Measurements from ENCODE around the gene FCHSD2.

DNA sequence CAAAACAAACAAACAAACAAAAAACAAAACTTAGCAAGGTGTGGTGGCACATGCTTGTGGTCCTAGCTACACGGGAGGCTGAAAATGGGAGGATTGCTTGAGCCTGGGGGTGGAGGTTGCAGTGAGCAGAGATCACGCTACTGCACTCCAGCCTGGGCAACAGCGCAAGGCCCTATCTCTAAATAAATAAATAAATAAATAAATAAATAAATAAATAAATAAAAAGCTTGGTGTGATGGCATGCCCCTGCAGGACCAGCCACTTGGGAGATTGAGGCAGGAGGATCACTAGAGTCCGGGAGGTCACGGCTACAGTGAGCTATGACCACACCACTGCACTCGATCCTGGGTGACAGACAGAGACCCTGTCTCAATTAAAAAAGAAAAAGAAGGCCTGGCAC is 339.3 kb downstream of the FCHSD2 start:
- no peak for TF ChIP-seq JUN (IDR thresholded peaks at IDR 0.05; ENCODE audit: low read depth, low read length)
- TF ChIP-seq, protein P1, sequence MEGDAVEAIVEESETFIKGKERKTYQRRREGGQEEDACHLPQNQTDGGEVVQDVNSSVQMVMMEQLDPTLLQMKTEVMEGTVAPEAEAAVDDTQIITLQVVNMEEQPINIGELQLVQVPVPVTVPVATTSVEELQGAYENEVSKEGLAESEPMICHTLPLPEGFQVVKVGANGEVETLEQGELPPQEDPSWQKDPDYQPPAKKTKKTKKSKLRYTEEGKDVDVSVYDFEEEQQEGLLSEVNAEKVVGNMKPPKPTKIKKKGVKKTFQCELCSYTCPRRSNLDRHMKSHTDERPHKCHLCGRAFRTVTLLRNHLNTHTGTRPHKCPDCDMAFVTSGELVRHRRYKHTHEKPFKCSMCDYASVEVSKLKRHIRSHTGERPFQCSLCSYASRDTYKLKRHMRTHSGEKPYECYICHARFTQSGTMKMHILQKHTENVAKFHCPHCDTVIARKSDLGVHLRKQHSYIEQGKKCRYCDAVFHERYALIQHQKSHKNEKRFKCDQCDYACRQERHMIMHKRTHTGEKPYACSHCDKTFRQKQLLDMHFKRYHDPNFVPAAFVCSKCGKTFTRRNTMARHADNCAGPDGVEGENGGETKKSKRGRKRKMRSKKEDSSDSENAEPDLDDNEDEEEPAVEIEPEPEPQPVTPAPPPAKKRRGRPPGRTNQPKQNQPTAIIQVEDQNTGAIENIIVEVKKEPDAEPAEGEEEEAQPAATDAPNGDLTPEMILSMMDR (IDR thresholded peaks at IDR 0.05; ENCODE audit: control extremely low read depth in 1 of 3, insufficient read depth in 1 of 3, low read depth in 1 of 3, low read length in 3 of 3) = no peak
- no peak for TF ChIP-seq RFX5 (IDR thresholded peaks at IDR 0.05; ENCODE audit: borderline replicate concordance, low read depth, low read length)
- TF ChIP-seq RNF2 (IDR thresholded peaks at IDR 0.05; ENCODE audit: borderline replicate concordance, low read depth, low read length, missing control alignments, poor library complexity, severe bottlenecking) = no peak
- TF ChIP-seq ZNF274 (IDR thresholded peaks at IDR 0.05; ENCODE audit: borderline replicate concordance, extremely low read depth, low read length) = no peak
- TF ChIP-seq, protein P2, sequence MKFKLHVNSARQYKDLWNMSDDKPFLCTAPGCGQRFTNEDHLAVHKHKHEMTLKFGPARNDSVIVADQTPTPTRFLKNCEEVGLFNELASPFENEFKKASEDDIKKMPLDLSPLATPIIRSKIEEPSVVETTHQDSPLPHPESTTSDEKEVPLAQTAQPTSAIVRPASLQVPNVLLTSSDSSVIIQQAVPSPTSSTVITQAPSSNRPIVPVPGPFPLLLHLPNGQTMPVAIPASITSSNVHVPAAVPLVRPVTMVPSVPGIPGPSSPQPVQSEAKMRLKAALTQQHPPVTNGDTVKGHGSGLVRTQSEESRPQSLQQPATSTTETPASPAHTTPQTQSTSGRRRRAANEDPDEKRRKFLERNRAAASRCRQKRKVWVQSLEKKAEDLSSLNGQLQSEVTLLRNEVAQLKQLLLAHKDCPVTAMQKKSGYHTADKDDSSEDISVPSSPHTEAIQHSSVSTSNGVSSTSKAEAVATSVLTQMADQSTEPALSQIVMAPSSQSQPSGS (IDR thresholded peaks at IDR 0.05; ENCODE audit: low read length) = no peak
- TF ChIP-seq, protein P3, sequence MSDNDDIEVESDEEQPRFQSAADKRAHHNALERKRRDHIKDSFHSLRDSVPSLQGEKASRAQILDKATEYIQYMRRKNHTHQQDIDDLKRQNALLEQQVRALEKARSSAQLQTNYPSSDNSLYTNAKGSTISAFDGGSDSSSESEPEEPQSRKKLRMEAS (IDR thresholded peaks at IDR 0.05) = no peak
- TF ChIP-seq RXRA (IDR thresholded peaks at IDR 0.05; ENCODE audit: insufficient read depth, low read depth, low read length) = no peak
- no peak for TF ChIP-seq FOSL1 (IDR thresholded peaks at IDR 0.05; ENCODE audit: insufficient read depth, low read depth, low read length)
- no peak for TF ChIP-seq POLR2A (IDR thresholded peaks at IDR 0.05; ENCODE audit: control extremely low read depth in 1 of 2, low read depth in 2 of 2, low read length in 2 of 2)
